ENCODE results near the gene DPEP1. TPM values are rescaled to one million over a fixed set of nuclear protein-coding genes. Genes with fewer than 3 reads are reported as not detected.
"Not testable (repeated sequence)": the region's sequence is repeated elsewhere in the genome, so short reads cannot be mapped to it uniquely, and the experiment has no call there.

Gene DPEP1
- total RNA-seq, 1 donor from 2014 or later = not detected

DNA sequence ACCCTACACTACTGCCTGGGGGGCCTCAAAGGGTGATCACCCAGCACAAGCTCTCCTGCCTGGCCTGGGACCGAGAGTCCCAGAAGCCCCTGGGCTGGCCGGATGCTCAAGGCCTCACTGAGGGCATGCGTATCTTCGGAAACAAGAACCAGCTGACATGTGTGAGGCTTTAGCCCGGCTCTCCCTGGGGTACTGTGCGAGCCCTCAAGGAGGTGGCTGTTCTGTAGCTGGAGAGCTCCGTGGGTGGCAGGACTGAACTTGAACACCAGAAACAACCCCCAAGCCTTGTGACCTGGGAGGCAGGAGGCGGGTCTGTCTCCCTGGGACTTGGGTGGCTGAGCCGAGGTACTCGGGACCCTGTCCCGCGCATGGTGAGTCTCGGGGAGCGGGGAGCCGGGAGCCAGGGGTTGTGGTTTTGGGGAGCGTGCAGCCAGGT is 7.0 kb downstream of the DPEP1 start:
- no peak for ATAC-seq

DNA sequence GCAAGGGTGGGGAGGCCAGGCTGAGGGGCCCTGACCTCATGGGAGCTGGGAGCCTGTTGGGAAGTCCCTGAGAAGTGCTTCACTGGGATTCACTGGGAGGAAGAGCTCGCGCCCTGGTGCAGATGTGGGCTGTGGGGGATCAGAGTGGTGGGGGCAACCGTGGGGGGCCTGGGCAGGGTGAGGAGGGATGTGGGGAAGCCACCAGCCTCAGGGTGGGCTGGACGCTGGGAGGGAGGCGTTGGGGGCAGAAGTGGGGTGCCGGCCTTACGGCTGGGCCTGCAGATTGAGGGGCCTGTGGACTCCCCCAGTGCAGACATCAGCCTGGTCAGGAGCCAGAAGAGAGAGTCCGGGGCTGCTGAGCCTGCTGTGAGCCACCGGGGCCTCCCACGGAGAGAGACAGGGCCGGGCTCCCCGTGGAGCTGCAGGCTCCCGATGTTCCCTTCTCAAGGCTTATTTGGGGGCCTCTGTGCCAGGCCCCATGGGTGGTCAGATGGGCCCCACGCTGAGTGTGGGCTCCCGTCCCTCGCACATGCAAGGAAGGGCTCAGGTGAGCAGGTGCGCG is 7.8 kb downstream of the DPEP1 start:
- no peak for ATAC-seq

DNA sequence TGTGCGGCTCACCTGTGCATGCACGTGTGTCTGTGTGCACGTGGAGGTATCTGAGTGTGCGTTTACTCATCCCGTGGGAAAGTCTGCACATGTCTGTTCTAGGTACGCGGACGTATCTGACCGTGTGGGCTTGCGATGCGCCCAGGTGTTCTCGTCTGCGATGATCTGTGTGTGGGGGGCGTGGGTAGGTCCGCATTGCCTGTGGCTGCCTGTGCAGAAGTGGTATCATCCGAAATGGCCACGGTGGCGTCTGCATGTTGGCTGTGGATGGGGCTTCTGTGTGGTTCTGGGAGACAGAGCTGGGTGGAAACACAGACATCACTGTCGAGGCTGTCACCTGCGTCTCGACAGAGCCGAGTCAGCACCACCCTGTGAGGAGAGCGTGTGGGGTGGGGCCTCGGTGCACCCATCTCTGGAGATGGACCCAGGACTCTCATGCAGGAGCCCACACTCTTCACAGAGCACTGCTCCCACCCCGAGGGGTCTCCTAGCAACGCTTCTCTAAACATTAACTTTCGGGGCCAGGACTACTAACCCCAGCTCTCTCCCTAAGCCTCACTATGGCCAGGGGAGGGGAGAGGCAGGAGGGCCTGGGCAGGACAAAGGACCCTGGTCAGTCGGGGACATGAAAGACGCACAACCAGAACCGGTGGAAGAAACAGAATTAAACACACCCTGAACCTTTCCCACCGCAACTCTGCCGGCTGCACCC is 8.4 kb downstream of the DPEP1 start:
- peak; percentile 21 for ATAC-seq

DNA sequence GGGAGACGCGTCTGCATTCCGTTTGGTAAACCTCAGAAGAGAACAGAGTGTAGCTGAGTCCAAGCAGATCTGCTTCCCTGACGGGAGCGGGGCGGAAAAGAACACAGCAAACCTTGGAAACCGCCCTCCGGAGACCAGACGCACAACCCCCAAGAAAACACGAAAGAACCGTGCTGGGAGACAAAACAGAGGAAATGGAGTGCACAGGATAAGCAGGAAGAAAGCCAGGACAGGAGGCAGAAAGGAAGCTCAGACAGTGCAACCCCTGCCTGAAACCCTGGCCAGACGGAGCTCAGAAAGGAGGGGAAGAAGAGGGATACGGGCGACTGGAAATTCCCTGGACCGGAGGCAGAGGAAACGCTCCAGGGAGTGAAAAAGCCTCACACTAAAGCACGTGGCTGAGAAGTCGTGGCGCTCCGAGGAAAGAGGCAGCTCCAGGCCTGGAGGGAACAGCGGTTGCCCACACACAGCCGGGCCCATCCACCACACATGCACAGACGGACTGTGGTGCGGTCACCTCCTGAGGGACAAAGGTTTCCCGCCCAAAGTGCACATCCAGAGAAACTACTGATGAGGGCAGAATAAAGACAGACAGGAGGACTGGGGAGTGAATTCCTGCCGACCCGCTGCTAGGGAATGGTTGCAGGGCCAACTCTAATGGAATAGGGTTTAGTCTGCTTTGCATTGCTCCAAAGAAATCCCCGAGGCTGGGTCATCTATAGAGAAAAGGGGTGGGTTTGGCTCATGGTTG is 10.2 kb downstream of the DPEP1 start:
- ATAC-seq = peak; percentile 29

DNA sequence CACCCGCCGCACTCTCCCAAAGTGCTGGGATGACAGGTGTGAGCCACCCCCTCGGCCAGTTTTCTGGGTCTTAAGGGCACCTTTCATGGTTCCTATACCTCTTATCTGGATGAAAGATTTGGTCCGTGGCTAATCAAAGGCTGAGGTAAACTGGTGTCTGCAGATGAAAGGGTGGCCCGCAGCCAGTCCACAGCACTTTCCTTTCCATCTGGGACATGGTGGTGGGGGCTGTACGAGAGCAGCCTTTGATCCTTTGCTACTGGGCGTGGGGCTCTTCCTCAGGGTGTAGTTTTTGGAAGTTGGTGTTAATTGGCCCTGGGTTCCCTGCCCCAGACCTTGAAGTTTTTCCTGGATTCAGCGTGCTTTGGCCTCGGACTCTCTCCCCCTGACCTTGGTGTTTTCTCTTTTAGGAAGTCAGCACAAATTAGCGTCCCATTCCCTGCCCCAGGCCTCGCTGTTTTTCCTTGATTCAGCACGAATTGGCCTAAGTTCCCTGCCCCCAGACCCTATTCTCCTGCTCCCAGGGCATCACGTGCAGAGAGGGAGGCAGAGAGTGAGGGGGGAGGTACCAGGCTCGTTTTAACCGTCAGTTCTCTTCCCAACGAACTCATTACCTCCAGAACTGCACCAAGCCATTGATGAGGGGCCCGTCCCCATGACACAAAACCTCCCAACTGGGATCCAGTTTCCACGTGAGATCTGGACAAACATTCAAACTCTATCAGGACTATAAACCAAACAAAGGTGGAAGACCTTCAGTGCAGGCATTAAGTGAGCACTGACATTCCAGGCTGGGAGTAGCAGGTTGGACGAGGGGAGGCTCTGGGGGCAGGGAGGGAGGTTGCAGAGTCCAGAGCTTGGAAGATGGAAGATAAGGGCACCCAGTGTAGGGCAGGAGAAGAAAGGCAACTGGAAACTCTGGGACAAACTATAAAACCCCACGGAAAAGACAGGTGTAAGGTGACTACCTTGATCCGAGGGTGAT is 11.6 kb downstream of the DPEP1 start:
- no peak for ATAC-seq

DNA sequence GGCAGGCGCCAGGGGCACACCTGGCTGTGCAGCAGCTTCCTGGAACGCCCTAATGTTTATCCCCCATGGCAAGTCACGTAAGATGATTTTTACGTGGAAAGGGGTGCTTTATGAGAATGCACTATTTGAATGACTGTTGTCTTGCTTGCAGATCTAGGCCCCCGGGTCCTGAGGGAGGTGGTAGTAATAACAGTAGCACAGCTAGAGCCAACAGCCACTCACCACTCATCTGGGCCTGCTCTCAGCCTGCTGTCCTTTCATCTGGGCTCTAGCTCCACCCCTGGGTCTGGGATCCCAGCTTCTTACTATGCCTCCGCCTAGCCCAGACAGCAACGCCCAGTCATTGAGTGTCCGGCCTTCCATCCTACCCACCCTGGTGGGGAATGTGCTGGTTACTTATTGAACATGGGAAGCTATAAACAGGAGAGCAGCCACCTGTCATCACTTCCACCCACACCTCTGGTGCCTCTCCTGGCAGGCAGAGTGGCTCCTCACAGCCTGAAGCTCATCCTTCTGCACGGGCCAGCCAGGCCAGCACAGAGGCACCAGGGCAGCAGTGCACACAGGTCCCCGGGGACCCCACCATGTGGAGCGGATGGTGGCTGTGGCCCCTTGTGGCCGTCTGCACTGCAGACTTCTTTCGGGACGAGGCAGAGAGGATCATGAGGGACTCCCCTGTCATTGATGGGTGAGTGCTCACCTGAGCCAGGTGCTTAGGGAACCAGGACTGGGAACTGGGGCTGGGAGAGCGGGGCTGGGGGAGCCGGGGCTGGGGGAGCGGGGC is 16.6 kb downstream of the DPEP1 start:
- no peak for ATAC-seq

DNA sequence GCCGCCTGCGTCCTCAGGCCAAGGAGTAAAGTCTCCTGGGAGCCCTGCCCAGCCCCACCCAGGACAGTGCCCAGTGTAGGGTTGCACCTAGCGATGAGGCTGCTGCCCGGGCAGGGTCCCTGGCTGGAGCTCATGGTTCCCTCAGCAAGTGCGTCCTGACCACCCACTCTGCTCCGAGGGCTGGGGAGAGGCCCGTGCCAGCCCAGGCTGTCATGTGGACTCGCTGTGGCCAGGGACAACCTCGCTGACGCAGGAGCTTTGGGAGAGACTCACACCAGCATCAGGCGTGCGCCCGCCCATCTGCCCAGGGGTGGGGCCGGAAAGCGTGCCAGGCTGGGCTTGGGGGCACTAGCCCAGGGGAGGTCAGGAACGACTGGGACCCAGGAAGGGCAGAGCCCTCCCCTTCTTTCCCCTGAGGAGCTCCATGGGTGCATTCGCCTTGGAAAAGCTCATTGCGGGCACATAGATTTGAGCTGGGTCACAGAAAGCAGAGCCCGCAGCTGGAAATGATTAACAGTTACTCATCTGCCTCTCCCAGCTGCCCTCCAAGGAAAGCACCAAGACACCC is 19.7 kb downstream of the DPEP1 start:
- ATAC-seq = peak; percentile 43

DNA sequence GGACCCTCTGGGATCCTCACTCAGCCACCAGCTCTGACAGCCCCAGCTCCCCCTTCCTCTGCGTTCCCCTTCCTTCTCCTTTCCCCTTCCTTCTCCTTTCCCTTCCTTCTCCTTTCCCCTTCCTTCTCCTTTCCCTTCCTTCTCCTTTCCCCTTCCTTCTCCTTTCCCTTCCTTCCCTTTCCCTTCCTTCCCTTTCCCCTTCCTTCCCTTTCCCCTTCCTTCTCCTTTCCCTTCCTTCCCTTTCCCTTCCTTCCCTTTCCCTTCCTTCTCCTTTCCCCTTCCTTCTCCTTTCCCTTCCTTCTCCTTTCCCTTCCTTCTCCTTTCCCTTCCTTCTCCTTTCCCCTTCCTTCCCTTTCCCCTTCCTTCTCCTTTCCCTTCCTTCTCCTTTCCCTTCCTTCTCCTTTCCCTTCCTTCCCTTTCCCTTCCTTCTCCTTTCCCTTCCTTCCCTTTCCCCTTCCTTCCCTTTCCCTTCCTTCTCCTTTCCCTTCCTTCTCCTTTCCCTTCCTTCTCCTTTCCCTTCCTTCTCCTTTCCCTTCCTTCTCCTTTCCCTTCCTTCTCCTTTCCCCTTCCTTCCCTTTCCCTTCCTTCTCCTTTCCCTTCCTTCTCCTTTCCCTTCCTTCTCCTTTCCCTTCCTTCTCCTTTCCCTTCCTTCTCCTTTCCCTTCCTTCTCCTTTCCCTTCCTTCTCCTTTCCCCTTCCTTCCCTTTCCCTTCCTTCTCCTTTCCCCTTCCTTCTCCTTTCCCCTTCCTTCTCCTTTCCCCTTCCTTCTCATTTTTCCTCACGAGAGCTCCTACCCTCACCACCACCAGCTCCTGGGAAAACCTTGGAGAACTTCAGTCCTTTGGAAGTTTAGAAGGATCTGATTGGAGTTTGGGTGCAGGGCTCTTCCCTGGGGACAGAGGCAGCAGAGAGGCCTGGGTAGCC is 21.3 kb downstream of the DPEP1 start:
- ATAC-seq = not testable (repeated sequence)

DNA sequence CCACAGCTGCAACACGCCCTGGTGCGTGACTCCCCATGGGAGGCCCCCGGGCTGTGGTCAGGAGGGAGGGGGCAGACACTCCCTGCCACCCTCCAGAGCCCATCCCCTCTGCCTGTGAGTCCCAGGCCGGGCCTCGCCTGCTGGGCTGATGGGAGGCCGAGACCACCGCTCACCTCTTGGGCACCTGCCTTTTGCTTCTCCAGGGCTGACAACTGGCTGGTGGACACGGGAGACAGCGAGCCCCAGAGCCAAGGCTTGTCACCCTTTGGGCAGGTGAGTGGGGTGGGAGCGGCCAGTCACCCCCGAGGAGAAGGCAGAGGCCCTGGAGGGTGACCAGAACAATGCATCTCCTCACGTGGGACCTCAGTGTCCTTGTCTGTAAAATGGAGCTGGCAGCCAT is 23.2 kb downstream of the DPEP1 start:
- ATAC-seq = no peak

DNA sequence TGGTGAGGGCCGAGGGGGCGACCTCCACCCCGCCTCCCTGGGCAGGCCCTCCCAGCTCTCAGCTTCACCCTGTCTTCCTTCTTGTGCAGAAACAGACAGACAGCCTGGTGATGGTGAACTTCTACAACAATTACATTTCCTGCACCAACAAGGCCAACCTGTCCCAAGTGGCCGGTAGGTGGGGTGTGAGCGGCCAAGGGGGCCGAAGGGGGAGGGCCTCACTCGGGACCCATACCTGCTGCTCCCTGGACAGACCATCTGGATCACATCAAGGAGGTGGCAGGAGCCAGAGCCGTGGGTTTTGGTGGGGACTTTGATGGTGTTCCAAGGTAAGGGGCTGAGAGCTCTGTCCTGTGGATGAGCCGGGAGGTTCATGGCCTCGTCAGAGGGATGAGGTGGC is 23.9 kb downstream of the DPEP1 start:
- ATAC-seq = no peak

DNA sequence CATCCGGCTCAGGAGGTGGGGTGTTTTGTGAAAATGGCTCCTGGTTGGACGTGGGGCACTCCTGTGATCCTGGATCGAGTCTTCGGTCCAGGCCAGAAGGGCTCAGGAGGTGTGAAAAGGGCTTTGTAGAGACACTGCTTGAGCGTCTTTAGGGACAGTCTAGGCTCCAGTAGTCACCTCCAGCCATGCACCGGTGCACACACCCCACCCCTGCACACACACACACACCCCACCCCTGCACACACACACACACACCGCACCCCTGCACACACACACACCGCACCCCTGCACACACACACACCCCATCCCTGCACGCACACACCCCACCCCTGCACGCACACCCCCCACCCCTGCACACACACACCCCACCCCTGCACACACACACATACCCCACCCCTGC is 25.0 kb downstream of the DPEP1 start:
- ATAC-seq = no peak

DNA sequence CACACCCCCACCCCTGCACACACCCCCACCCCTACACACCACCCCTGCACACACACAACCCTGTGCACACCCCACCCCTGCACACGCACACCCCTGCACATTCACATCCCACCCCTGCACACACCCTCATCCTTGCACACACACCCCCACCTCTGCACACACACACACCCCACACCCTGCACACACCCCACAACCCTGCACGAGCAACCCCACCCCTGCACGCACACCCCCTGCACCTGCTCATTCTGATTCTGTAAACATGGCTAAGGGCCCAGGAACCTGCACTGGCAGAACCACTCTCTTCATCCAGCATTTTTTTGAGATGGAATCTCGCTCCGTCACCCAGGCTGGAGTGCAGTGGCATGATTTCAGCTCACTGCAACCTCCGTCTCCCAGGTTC is 25.9 kb downstream of the DPEP1 start:
- no peak for ATAC-seq

DNA sequence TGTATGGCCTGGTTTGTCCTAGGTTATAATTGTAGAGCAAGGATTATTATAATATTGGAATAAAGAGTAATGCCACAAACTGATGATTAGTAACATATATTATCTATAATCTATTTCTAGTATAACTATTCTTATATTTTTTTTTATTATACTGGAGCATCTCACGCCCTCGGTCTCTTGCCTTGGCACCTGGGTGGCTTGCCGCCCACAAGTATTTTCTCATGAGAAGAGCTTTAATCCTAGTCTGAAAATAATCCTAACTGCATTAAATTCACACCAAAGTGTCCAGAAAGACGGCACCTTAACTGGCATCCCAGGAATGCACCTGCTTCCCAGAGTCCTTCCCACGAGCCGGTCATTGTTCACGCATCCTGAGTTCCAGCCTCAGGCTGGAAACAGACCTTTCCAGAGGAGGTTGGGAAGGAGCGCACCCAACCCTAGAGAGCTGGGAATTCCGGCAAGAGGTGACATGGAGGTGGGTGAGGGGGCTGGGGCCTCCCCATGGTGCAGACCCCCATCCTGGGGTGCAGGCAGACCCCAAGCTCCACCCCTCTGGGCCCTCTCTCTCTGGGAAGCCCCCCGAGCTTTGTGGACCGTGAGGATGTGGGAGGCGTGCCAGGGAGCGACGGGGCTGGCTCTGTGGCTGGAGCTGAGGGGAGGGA is 28.1 kb downstream of the DPEP1 start:
- ATAC-seq = no peak

DNA sequence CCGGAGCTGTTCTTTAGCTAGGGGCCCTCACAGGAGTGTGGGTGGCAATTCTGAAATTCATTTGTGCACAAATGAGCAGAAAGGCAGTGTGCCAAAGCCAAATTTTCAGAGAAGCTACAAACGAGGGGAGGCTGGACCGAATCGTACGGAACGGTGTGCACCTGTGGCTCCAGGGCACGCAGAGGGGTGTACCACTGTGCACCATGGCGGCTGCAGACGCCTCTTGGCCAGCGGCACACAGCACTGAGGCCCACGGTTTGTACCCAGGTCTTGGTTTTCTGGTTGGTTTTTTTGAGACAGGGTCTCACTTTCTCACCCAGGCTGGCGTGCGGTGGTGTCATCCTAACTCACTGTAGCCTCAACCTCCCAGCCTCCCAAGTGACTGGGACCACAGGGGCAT is 29.1 kb downstream of the DPEP1 start:
- ATAC-seq = no peak

DNA sequence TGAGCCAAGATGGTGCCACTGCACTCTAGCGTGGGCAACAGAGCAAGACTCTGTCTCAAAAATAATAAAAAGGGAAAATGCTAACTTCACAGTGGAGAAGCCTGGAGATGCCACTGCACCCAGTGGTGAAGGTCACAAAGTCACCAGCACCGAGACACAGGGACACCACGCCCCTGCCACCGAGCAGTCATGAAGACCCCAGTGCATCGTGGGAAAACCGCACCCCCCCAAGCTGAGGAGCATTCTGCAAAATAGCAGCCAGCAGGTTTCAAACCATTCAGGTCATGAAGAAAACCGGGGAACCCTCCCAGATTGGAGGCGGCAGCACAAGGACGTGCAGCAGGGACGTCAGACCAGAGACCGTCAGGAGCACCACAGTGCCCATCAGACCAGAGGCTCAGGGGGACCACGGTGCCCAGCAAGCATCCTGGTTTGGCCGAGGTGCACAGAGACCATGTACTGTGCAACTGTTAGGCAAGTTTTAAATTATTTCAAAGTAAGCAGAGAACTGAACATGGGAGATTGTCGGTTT is 30.4 kb downstream of the DPEP1 start:
- no peak for ATAC-seq

DNA sequence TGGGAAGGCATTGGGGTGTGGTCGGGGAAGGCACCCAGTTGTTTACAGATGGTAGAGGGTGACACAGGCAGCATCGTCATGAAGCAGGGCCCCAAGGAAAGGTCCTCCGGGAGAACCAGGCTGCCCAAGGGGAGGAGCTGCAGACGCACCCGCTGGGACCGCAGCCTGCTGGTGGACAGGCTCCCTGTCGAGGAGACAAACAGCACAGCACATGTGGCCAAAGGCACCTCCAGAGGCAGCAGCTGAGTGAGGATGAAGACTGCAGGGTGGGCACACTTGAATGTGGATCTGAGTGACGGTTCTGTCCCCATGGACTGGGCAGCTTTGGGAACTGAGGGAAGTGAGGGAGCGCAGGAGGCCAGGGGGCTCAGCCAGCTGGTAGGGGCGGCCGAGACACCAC is 31.7 kb downstream of the DPEP1 start:
- no peak for ATAC-seq

DNA sequence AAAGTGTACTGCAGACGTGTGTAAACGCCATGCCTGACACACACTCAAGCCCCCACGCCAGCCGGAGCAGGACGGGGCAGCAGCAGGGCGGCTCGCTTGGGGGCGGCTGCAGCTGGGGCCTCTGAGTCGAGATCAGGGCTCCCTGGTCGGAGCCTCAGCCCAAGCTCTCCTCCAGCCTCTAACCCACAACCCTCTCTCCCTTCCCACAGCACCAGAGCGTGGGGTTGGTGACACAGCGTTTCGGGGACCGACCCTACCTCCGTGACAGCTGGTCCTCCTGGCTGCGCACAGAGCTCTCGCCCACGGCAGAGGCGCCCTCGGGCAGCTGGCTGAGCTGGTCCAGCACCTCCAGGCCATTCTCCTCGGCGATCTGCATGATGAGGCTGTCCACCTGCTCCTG is 32.8 kb downstream of the DPEP1 start:
- ATAC-seq = peak; percentile 3

DNA sequence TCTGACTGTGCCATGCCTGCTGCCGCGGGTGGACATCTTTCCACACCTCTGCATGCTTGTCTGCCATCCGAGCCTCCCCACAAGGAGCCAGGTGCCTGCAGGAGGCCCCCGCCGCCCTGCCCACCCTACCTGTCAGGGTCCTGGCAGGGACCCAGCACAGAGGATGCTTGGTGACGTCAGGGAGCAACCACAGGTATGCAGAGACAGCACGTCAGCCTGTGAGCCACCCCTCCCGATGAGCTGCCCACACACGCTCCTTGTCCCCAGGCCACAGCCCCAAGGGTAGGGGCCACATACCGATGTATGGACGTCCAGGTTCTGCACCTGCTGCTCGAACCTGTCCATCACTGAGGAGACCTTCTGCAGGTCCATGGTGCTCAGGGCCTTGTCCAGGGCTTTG is 33.5 kb downstream of the DPEP1 start:
- ATAC-seq = no peak

DNA sequence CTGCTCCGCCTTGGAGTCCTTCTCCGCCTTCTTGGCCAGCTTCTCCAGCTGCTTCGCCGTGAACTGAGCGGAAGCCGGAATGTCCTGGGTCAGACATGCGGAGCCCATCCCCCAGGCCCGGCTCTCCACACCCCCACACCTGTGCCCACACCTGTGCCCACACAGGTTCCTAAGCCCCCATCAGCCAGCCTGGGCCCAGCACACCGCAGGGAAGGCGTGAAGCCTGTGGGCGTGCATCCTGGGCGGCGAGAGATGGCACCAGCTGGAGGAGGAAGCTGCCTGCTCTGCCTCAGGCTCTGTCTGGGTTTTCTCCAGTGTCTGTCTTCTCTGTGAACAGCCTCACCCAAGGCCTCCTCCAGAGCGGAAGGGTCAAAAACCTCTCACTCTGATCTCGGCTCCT is 38.1 kb downstream of the DPEP1 start:
- ATAC-seq = no peak

Data from esophagus mucosa (tissue), 1 donor.